Right kidney (tissue), 1 donor: ENCODE measurements around the gene BOLA2B.

Experiments
- DNase-seq: peaks from one replicate; pipeline ENCODE4 v3.0.0-alpha.2; 2016

The BOLA2B gene

DNA sequence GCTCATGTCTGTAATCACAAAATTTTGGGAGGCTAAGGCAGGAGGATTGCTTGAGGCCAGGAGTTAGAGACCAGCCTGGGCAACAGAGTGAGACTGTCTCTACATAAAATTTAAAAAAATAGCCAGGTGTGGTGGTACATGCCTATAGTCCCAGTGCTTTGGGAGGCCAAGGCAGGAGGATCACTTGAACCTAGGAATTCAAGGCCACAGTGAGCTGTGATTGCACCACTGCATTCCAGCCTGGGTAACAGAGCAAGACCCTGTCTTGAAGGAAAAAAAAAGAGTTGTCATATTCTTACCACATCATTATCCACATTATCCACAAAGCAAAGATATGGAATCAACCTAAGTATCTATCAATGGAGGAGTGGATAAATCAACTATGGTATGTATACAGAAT, 49.4 kb downstream of the BOLA2B start:
- DNase-seq: no peak

GRCh38 chr16:30143347-30143702, 50.1 kb downstream of the BOLA2B start:
- no peak for DNase-seq
